Kidney epithelial cell (primary cell): ENCODE results near the gene LMAN2. TPM values are rescaled to one million over a fixed set of nuclear protein-coding genes. Genes with fewer than 3 reads are reported as not detected.

Source experiments
- DNase-seq: peaks from one replicate; pipeline ENCODE4 v3.0.0-alpha.2; 2010; ENCODE audit warnings: low read depth
- H3K27me3 ChIP-seq: 2 replicates; pipeline ENCODE4 v1.6.0; 2011; ENCODE audit warnings: low read length; ENCODE audit not compliant: control insufficient read depth, insufficient read depth
- H3K36me3 ChIP-seq: 2 replicates; pipeline ENCODE4 v1.5.1; 2011; ENCODE audit warnings: low read length; ENCODE audit not compliant: control insufficient read depth, insufficient read depth
- H3K4me3 ChIP-seq: 2 replicates; pipeline ENCODE4 v1.5.1; 2011; ENCODE audit warnings: low read depth, mild to moderate bottlenecking, control low read depth, low read length
- total RNA-seq: library from RNA; depleted of rRNA; stranded (reverse); fragments of >200 nt; gene quantifications from 2 replicates; pipeline ENCODE4 v1.2.3, GENCODE V29; 2015
- TF ChIP-seq, protein P1 (sequence below): IDR thresholded peaks from 2 replicates; pipeline ENCODE4 v1.5.1; 2011; ENCODE audit warnings: mild to moderate bottlenecking, moderate library complexity, low read length, control low read depth, inconsistent platforms; ENCODE audit not compliant: insufficient read depth, poor library complexity, severe bottlenecking

The LMAN2 gene
- total RNA-seq, 1 donor from 2014 or later = 308 TPM

DNA sequence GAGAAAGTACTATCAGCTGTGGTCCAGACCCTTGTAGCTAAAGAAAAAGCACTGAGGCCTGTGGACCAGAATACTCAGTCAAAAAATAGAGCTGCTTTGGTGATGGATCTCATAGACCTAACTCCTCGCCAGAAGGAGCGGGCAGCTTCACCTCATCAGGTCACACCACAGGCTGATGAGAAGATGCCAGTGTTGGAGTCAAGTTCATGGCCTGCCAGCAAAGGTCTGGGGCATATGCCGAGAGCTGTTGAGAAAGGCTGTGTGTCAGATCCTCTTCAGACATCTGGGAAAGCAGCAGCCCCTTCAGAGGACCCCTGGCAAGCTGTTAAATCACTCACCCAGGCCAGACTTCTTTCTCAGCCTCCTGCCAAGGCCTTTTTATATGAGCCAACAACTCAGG is 56.8 kb downstream of the LMAN2 start:
- TF ChIP-seq, protein P1, sequence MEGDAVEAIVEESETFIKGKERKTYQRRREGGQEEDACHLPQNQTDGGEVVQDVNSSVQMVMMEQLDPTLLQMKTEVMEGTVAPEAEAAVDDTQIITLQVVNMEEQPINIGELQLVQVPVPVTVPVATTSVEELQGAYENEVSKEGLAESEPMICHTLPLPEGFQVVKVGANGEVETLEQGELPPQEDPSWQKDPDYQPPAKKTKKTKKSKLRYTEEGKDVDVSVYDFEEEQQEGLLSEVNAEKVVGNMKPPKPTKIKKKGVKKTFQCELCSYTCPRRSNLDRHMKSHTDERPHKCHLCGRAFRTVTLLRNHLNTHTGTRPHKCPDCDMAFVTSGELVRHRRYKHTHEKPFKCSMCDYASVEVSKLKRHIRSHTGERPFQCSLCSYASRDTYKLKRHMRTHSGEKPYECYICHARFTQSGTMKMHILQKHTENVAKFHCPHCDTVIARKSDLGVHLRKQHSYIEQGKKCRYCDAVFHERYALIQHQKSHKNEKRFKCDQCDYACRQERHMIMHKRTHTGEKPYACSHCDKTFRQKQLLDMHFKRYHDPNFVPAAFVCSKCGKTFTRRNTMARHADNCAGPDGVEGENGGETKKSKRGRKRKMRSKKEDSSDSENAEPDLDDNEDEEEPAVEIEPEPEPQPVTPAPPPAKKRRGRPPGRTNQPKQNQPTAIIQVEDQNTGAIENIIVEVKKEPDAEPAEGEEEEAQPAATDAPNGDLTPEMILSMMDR = no peak
- H3K36me3 ChIP-seq = peaks cover 2% of the 10 kb centered on the region

DNA sequence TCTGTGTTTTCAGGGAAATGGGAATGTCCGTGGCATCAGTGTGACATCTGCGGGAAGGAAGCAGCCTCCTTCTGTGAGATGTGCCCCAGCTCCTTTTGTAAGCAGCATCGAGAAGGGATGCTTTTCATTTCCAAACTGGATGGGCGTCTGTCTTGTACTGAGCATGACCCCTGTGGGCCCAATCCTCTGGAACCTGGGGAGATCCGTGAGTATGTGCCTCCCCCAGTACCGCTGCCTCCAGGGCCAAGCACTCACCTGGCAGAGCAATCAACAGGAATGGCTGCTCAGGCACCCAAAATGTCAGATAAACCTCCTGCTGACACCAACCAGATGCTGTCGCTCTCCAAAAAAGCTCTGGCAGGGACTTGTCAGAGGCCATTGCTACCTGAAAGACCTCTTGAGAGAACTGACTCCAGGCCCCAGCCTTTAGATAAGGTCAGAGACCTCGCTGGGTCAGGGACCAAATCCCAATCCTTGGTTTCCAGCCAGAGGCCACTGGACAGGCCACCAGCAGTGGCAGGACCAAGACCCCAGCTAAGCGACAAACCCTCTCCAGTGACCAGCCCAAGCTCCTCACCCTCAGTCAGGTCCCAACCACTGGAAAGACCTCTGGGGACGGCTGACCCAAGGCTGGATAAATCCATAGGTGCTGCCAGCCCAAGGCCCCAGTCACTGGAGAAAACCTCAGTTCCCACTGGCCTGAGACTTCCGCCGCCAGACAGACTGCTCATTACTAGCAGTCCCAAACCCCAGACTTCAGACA is 57.5 kb downstream of the LMAN2 start:
- Histone ChIP-seq H3K4me3 (no peak overlapping the region), H3K27me3 (no peaks in the 10 kb centered on the region), H3K36me3 (peaks cover 2% of the 10 kb centered on the region)
- DNase-seq = no peak
- TF ChIP-seq, protein P1 = no peak

More for the DNA sequence above, 56.8 kb downstream of the LMAN2 start:
- no peak for DNase-seq
- Histone ChIP-seq H3K4me3 (no peak overlapping the region), H3K27me3 (no peaks in the 10 kb centered on the region)

DNA sequence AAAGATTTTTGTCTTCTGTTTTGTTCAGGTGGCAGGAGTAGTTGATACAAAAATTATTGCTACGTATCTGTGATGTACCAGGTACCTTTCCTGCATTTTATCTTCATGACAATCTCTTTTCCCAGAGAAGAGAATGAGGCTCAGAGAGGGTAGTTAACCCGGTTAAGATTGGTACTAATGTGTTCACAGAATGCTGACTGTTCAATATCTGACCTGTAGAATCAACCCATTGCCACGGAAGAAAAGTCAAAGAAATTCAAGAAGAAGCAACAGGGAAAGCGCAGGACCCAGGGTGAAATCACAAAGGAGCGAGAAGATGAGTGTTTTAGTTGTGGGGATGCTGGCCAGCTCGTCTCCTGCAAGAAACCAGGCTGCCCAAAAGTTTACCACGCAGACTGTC is 59.7 kb downstream of the LMAN2 start:
- DNase-seq = no peak
- Histone ChIP-seq H3K27me3 (no peaks in the 10 kb centered on the region), H3K4me3 (no peak overlapping the region), H3K36me3 (peaks cover 3% of the 10 kb centered on the region)
- TF ChIP-seq, protein P1 = no peak

DNA sequence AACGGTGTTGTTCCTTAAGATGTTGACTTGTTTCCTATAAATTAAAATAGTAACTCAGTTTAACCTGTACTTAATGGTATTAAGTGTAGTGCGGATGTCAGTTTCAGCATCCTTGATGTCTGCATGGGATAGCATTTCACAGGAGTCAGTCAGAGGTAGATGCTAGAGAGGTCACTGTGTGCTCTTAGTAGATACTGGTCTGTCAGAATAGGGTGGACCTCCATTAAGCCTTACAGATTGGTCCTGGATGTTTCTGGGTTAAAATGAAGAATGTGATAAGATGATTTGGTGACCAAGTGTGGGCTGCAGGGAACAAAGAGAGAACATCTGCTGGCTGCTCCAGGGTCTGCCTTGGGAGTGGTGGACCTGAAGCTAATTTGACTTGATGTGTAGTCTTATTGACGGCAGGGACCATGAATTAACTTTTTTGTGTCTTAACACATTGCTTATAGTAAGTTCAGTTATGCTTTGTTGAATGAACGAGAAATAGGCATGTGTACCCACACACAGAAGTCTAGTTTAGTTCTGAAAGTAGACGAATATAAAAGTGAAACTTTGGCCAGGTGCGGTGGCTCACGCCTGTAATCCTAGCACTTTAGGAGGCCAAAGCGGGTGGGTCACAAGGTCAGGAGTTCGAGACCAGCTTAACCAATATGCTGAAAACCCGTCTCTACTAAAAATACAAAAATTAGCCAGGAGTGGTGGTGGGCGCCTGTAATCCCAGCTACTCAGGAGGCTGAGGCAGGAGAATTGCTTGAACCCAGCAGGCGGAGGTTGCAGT is 60.5 kb downstream of the LMAN2 start:
- H3K4me3 ChIP-seq = no peak overlapping the region
- TF ChIP-seq, protein P1 = no peak
- no peak for DNase-seq
- H3K36me3 ChIP-seq = peaks cover 3% of the 10 kb centered on the region
- no peaks in the 10 kb centered on the region for H3K27me3 ChIP-seq

DNA sequence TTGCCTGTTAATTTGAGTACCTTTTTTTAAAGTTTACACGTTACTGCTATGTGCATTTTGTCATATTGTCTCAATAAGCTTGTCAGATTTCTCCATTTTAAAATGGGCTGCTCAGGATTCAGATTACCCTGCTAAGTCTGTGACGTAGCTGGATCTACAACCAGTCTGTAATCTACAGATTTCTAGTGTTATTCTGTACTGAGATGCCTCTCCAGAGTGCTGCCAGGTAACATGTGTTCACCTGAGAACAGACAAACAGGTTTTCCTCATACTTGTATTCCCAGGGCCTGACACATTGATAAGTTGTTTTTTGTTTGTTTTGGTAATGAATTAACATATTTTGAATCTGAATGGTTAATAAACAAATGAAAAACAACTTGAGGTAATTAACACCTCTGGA is 63.3 kb downstream of the LMAN2 start:
- Histone ChIP-seq H3K36me3 (peaks cover 2% of the 10 kb centered on the region), H3K4me3 (no peak overlapping the region), H3K27me3 (no peaks in the 10 kb centered on the region)
- no peak for DNase-seq
- TF ChIP-seq, protein P1 = no peak

Other genes starting within 250 kb of the LMAN2 start
- gene NSD1, start 217.9 kb downstream of the LMAN2 start, total RNA-seq = 33.8 and 37.5 TPM in 2 replicates
- 28.3 and 35.9 TPM in 2 replicates for gene RAB24, start 47.9 kb downstream of the LMAN2 start, total RNA-seq
- gene PRELID1, start 47.9 kb downstream of the LMAN2 start, total RNA-seq = 178 and 199 TPM in 2 replicates
- gene MXD3, start 39.8 kb downstream of the LMAN2 start, total RNA-seq = 3.4 and 6.6 TPM in 2 replicates
- gene RGS14, start 6.3 kb upstream of the LMAN2 start, total RNA-seq = 14.5 and 22.9 TPM in 2 replicates
- gene SLC34A1, start 32.8 kb upstream of the LMAN2 start, total RNA-seq = not detected in 2 replicates
- not detected in 2 replicates for gene PFN3, start 49.0 kb upstream of the LMAN2 start, total RNA-seq
- gene F12, start 57.9 kb upstream of the LMAN2 start, total RNA-seq = 4.0 and 5.1 TPM in 2 replicates
- gene GRK6, start 75.0 kb upstream of the LMAN2 start, total RNA-seq = 34.9 and 46.4 TPM in 2 replicates
- gene PRR7, start 95.1 kb upstream of the LMAN2 start, total RNA-seq = 5.8 and 10.3 TPM in 2 replicates
- gene DBN1, start 122.0 kb upstream of the LMAN2 start, total RNA-seq = 429 and 434 TPM in 2 replicates
- 467 and 551 TPM in 2 replicates for gene PDLIM7, start 145.9 kb upstream of the LMAN2 start, total RNA-seq
- 1.1 TPM in 2 replicates for gene DOK3, start 158.2 kb upstream of the LMAN2 start, total RNA-seq
- gene DDX41, start 165.3 kb upstream of the LMAN2 start, total RNA-seq = 151 and 191 TPM in 2 replicates
- gene FAM193B, start 202.9 kb upstream of the LMAN2 start, total RNA-seq = 21.9 and 29.5 TPM in 2 replicates
- 163 and 175 TPM in 2 replicates for gene TMED9, start 240.5 kb upstream of the LMAN2 start, total RNA-seq
- gene B4GALT7, start 248.5 kb upstream of the LMAN2 start, total RNA-seq = 40.7 and 46.5 TPM in 2 replicates